ENCODE measurements around the gene CCDC81. TPM values are rescaled to one million over a fixed set of nuclear protein-coding genes. Genes with fewer than 3 reads are reported as not detected.

The CCDC81 gene
- total and polyA plus RNA-seq, 2 of the 13 experiments (the other 11 are each of a cell fraction or from before 2014, with no cell fraction given): 0.15 to 0.22 TPM

DNA sequence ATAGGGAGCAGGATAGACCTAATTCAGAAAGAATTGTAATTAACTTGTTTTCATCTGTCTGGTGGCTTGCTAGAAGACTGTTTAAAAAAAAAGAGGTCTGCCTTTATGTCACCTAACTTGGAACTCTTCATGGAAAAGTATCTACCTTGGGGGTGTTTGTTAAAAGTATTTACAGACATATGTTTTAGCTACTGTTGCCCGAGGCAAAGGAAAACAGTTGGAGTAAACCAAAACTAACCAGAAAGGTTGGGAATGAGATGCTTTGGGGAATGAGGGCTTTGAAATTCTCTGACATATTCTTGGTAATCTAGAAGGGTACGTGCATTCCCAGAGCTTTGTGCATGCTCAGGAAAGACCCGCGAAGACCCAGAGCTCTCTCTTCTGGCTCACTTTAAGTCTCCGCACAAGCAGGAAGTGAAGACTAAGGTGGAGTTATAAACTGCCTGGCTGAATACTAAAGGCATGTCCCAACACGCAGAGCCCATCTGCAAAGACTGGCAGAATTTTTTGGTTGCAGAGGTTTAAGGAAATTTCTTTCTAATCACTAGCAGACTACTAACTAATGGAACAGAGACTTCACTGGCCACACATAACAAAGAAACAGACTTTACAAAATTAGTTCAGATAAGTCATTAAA lies 39.4 kb upstream of the CCDC81 start:
- peaks cover 0 to 8% of the 10 kb centered on the region in 2 experiments; a peak in 2 of 5 replicates for H3K36me3 ChIP-seq (replicated peaks in 1 of 2; ENCODE audit: control insufficient read depth in 1 of 2, insufficient read depth in 2 of 2, low read length in 2 of 2)
- no peak overlapping the region for H3K27ac ChIP-seq (ENCODE audit: extremely low read length, insufficient read depth, low read length)
- H3K4me2 ChIP-seq (ENCODE audit: low read depth, low read length): no peak overlapping the region
- no peak overlapping the region for H2AFZ ChIP-seq (ENCODE audit: low read length)
- H3K79me2 ChIP-seq (ENCODE audit: insufficient read depth, low read length): no peaks in the 10 kb centered on the region
- DNase-seq (ENCODE audit: low spot score) (no peak), ATAC-seq (no peak), FAIRE-seq (no peak)
- no peak for TF ChIP-seq RBM39 (IDR thresholded peaks at IDR 0.05; ENCODE audit: low read depth, low read length, poor library complexity, severe bottlenecking)
- no peak for TF ChIP-seq ZMYM3 (CRISPR knock-in tag; IDR thresholded peaks at IDR 0.05)
- TF ChIP-seq ZSCAN29 (CRISPR knock-in tag; conservative IDR thresholded peaks at IDR 0.05): no peak
- TF ChIP-seq SUZ12 (IDR thresholded peaks at IDR 0.05; ENCODE audit: low read depth, low read length): no peak
- TF ChIP-seq ZMYM2 (CRISPR knock-in tag; IDR thresholded peaks at IDR 0.05): no peak
- TF ChIP-seq, protein P1, sequence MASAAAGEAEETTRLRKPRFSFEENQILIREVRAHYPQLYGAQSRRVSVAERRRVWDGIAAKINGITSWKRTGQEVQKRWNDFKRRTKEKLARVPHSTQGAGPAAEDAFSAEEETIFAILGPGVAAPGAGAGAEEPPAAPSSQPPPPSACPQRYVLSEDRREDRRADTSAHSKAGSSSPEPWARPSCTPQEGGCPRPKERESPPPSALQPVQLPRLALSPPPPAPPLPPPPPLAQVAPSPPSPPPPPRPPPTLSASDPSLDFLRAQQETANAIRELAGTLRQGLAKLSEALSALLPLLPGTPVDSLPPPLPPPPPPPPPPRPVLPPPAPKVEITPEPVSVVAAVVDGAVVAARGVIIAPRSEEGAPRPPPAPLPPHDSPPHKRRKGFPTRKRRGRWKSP (CRISPR knock-in tag; IDR thresholded peaks at IDR 0.05): no peak
- TF ChIP-seq ZNF564 (CRISPR knock-in tag; IDR thresholded peaks at IDR 0.05): no peak
- TF ChIP-seq, protein P2, sequence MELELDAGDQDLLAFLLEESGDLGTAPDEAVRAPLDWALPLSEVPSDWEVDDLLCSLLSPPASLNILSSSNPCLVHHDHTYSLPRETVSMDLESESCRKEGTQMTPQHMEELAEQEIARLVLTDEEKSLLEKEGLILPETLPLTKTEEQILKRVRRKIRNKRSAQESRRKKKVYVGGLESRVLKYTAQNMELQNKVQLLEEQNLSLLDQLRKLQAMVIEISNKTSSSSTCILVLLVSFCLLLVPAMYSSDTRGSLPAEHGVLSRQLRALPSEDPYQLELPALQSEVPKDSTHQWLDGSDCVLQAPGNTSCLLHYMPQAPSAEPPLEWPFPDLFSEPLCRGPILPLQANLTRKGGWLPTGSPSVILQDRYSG (CRISPR knock-in tag; IDR thresholded peaks at IDR 0.05): no peak
- no peak for TF ChIP-seq ARNTL (CRISPR knock-in tag; IDR thresholded peaks at IDR 0.05)
- intact Hi-C loops (cut with micrococcal nuclease; ENCODE audit: unreplicated experiment): no loop called here
- no peak overlapping the region for H3K4me3 ChIP-seq (replicated peaks in 1 of 3; ENCODE audit: insufficient read depth in 1 of 3, low read depth in 2 of 3, low read length in 3 of 3)
- BruUV-seq (replicated peaks): no TSS peak
- ChIA-PET POLR2A (no interaction called here), CTCF (ENCODE audit: low intra/inter-chr PET ratio, low total read pairs) (no interaction called here)
- in situ Hi-C loops (cut with HindIII; ENCODE audit: extremely low pct_ligation_motif_present, low pct_unique_long_range_greater_than_20kb): no loop called here
- no peaks in the 10 kb centered on the region for H3K4me1 ChIP-seq (ENCODE audit: insufficient read depth, low read length)
- WGBS (ENCODE audit: low lambda C conversion rate): 98% methylated on average over 6 of the region's 6 CpGs
- H4K20me1 ChIP-seq (ENCODE audit: insufficient read depth, low read length): no peaks in the 10 kb centered on the region
- no peaks in the 10 kb centered on the region for H3K9me3 ChIP-seq (ENCODE audit: low read length)
- no peak overlapping the region for H3K9ac ChIP-seq (ENCODE audit: insufficient read depth, low read depth, low read length)
- no peaks in the 10 kb centered on the region for H3K27me3 ChIP-seq (ENCODE audit: control insufficient read depth in 1 of 2, insufficient read depth in 2 of 2, low read length in 2 of 2)
